ENCODE measurements around the gene ARHGAP33.
"Not testable (repeated sequence)": the region's sequence is repeated elsewhere in the genome, so short reads cannot be mapped to it uniquely, and the experiment has no call there.

Gene ARHGAP33

GRCh38 chr19:35790981-35791813, 15.8 kb downstream of the ARHGAP33 start:
- DNase-seq: no peak

DNA sequence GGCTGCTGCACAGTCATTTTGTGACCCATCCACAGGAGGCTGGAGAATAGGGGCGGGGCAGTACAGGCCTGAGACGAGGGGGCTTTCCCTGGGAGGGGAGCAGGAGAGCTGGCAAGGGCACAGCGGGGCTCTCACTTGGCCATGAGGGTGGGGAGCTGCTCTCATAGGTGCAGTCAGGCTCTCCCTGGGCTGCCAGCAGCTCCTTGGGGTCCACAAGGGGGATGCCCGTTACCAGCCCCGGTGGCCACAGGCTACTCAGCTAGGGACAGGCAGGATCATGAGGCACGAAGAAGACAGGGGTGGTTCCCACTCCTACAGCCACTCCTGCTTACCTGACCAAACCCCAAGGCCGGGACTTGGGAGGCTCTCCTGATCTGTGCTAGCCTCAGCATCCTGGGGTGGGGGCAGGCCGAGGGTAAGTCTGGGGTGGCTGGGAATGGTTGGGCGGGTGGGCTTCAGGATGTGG, 16.5 kb downstream of the ARHGAP33 start:
- DNase-seq: no peak

GRCh38 chr19:35792312-35792711, 16.9 kb downstream of the ARHGAP33 start:
- DNase-seq: no peak

GRCh38 chr19:35792888-35793287, 17.5 kb downstream of the ARHGAP33 start:
- DNase-seq: no peak

GRCh38 chr19:35793381-35794165, 18.2 kb downstream of the ARHGAP33 start:
- no peak for DNase-seq

DNA sequence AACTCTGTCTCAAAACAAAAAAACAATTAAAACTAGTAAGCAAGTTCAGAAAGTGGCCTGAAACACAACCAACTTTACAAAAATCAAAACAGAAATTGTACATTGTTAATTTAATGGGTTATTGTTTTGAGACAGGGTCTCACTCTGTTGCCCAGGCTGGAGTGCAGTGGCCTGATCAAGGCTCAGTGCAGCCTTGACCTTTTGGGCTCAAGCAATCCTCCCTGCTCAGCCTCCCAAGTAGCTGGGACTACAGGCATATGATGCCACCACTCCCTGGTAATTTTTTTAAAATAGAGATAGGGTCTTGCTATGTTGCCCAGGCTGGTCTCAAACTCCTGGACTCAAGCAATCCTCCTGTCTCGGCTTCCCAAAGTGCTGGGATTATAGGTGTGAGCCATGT, 20.2 kb downstream of the ARHGAP33 start:
- DNase-seq: not testable (repeated sequence)

DNA sequence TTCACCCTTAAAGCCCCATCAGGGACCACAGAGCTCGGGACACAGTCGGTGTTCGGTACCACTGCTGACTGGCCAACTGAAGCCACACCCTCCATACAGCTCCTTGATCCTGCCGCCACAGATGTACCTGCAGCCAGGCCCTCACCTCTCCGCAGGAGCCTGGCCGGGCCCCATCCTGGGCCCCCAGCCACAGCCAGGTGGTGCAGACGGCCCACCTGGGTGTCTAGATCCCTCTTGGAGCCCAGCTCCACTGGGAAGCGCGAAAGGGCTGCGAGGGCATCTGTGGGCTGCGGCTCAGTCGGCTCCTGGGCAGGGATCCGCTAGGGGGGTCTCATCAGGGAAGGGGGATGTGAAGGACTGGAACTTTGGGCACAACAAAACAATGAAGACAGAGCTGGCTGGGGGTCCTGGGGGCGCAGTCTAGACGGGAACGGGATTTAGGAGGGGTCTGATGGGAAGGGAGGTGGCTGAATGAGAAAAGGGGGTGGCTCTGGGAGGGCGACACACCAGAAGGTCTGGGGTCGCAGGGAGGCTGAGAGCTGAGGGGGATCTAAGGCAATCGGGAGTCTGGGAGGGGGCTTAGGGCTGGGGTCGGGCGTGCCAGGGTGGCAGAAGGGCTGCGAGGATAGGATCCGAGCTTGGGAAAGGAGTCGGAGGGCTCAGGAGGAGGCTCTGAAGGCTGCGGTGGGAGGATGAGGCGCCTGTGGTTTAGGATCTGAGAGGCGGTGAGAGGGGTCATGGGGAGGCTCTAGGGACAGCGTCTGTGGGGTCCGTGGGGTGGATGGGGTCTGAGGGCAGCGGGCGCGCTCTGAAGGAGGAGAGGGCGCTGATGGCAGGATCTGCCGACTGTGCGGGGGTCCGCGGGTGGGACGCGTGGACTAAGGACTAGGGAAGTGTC, 21.5 kb downstream of the ARHGAP33 start:
- no peak for DNase-seq

- peak in 17 of 56 donors; percentile 2 to 59 (median 16) for DNase-seq
Observed at GRCh38 chr19:35797663-35798062, 22.3 kb downstream of the ARHGAP33 start.

DNA sequence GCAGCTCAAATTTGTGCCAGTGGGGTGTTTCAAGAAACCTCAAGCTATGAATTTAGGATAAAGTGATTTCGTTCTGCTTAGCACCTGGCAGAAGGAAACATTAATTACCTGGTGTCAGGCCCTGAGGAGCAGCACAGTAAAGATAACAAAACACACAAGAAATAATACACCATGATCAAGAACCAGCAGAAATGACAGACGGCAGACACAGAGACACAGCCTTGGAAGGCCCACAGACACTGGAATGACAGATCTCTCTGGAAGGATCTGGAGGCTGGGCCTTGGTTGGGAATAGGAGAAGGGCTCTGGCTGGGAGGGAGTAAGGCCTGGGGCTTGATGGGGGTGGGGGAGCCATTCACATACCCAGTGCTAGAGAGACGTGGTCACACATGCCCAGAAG, 26.5 kb downstream of the ARHGAP33 start:
- DNase-seq: no peak

- no peak for DNase-seq
Observed at GRCh38 chr19:35805526-35806102, 30.2 kb downstream of the ARHGAP33 start.

DNA sequence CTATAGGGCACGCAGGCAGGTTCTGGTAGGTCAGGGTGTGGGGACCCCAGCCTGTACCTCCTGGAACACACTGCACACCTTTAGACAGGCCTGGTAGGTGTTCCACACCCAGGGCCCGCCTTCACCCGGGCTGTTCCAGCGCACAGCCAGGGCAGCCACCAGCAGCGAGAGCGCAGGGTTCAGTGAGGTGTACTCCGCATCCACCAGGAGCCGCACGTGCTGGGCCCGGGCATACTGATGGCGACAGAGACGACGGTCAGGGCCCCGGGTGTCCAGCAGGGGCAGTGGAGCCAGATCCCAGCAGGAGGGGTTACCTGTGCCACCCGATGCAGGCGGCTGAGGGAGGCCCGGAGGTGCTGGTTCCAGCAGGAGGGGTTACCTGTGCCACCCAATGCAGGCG, 31.2 kb downstream of the ARHGAP33 start:
- DNase-seq: no peak

- DNase-seq: no peak
Observed at GRCh38 chr19:35807633-35808032, 32.3 kb downstream of the ARHGAP33 start.

DNA sequence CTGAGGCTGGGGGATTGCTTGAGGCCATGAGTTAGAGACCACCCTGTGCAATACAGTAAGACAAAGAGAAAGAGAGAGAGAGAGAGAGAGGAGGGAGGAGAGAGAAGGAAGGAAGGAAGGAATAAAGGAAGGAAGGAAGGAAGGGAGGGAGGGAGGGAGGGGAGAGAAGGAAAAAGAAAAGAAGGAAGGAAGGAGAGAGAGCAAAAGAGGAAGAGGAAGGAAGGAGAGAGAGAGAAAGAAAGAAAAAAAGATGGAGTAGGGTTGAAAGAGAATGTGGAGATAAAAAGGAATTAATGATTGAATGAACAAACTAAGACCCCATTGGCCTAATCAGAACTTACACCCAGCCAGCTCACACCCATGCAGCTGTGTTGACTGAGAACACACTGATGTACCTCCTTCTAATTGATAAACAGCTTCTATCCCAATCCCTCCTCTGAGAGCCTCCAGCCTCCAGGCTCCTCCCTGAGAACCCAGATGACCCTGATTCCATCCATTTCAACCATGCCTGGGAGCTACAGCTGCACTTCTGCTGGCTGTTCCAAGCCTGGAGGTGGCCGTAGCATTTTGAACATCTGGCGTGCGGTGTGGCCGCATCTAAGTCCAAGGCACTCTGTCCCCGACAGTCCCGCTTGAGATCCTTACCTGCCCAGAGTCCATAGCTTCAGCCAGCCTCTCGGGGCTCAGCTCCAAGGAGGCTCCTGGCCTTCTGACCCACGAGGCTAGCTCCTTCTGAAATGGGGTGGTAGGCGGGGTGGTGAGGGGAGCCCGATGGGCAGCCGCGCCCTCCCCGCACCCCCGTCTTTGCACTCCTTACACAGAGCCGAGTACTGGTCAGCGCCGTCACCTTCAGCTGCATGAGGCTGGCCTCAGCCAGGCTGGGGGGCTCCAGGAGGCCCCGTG, 36.2 kb downstream of the ARHGAP33 start:
- no peak for DNase-seq

- DNase-seq: no peak
Observed at GRCh38 chr19:35812220-35813042, 37.1 kb downstream of the ARHGAP33 start, which contains the start of gene PRODH2. Gene PRODH2, minus strand, starts transcription at chr19:35812845. Its CDS starts 40 bp downstream, at chr19:35812805.

GRCh38 chr19:35813043-35813890, 37.9 kb downstream of the ARHGAP33 start:
- no peak for DNase-seq

GRCh38 chr19:35816262-35816661, 40.9 kb downstream of the ARHGAP33 start:
- no peak for DNase-seq

DNA sequence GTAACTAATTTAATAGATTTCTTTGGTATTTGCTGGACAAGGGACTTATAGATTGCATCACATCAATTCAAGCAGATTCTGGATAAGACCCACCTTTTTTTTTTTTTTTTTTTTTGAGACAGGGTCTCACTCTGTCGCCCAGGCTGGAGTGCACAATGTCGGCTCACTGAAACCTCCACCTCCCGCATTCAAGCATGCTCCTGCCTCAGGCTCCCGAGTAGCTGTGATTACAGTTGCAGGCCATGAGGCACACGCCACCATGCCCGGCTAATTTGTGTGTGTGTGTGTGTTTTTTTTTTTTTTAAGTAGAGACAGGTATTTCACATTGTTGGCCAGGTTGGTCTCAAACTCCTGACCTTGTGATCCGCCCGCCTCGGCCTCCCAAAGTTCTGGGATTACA, 41.5 kb downstream of the ARHGAP33 start:
- DNase-seq: no peak

- DNase-seq: no peak
Observed at GRCh38 chr19:35818445-35818844, 43.1 kb downstream of the ARHGAP33 start.
